GM18867 (cell line): Measurements from ENCODE around the gene AXIN1.
"Not testable (repeated sequence)": the region's sequence is repeated elsewhere in the genome, so short reads cannot be mapped to it uniquely, and the experiment has no call there.

ENCODE experiments used
- ATAC-seq: cut with Tn5 transposase; IDR thresholded peaks from one replicate; pipeline ENCODE4 v1.9.1; 2021; ENCODE audit warnings: mild to moderate bottlenecking, moderate library complexity; ENCODE audit not compliant: unreplicated experiment

Gene AXIN1

DNA sequence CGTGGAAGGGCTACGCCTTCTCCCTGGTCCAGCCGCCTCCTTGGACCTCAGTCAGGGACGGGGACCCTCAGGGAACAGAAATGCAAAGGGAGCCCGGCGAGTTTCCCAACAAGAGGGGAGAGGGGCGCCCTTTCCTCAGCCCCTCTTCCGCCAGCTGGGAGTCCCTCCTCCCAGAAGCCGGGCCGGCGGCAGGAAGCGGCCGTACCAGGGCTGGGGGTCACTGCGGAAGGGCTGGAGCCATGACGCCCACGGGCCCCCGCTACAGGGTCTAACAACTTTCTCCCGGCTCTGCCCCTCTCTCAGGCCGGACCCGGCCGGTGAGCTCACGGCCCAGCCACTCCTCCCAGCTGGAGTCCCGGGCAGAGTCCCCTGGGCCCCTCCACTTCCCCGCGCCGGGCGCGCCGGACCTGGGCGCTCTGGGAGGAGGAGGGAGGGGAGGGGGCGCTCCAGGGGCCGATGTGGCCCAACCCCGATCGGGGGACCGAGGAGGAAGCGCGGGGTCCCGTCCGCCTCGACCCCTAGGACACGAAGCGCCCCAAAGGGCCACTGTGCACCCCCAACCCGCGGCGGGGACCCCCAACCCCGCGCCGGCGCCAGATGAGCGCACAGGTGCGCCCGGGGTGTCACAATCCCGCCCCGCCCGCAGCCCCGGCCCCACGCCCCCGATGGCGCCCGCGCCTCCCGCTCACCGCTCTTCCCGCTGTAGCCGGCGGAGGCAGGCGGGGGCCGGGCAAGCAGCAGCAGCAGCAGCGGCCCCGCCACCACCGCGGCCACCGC lies 28.7 kb upstream of the AXIN1 start:
- ATAC-seq, result peak; percentile 30

DNA sequence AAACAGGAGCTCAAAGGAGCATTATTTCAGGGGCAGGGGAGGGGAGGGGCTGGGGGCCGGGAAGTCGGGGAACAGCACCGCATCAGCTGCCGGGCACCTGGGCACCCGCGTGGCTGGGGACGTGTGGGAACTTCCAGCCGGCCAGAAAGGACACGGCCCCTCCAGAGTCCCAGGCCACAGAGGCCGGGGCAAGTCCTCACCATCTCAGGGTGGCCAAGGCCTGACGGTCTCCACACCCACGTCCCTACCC lies 28.2 kb upstream of the AXIN1 start:
- ATAC-seq, result no peak

DNA sequence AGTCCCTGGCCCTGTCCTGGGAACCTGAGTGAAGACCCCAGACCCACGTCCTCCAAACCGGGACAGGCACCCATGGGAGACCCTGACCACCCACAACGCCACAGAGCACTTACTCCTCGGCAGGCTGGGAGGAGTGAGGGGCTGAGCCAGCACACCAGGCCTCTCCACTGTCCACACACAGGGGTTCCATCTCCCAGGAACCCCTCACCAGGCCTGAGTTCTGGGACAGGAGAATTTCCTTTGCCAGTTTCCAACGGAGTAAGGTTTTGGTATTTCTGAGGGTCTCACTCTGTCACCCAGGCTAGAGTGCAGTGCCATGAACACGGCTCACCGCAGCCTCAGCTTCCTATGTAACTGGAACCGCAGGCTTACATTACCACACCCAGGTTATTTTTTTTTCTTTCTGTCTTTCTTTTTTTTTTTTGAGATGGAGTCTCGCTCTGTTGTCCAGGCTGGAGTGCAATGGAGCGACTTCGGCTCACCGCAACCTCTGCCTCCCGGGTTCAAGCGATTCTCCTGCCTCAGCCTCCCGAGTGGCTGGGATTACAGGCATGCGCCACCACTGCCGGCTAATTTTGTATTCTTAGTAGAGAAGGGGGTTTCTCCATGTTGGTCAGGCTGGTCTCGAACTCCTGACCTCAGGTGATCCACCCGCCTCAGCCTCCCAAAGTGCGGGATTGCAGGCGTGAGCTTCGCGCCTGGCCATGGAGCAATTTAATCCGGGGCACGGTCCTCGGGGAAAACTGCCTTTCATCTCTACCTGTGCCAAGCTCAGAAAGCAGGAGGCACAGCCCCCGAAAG lies 27.6 kb upstream of the AXIN1 start:
- no peak for ATAC-seq

DNA sequence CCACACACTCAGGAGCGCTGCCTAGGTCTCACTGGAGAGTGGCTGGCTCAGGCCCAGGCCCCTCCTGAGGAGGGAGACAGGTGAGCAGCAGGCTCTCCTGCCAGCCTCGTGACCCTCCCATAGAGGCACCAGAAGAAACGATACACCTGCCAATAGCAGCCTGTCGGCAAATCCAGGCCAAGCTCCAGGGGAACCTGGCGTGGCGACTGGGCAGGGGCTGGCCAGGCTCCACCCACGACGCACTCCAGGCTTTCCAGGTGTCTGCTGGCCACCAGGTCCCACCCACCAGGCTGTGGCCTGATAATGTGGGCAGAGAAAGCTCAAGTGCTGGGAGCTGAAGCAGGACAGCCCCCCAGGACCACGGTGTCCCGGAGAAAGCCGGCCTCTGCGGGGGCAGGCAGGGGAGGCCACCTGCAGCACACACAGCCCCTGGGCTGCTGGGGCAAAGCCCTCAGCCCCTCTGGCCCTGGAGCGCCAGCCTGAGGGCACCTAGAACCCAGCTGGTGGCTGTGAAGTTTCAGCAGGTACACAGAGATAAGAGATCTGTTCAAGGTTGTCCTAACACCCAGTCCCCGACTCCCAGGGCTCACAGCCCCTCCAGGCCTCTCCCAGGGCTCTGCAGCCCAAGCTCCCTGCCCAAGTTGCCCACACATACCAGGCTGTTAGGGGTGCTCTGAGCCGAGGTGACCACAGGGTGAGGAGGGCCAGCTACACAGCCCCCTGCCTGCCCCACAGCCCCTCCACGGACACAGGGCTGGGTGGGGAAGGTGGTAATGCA lies 26.8 kb upstream of the AXIN1 start:
- ATAC-seq, result no peak

DNA sequence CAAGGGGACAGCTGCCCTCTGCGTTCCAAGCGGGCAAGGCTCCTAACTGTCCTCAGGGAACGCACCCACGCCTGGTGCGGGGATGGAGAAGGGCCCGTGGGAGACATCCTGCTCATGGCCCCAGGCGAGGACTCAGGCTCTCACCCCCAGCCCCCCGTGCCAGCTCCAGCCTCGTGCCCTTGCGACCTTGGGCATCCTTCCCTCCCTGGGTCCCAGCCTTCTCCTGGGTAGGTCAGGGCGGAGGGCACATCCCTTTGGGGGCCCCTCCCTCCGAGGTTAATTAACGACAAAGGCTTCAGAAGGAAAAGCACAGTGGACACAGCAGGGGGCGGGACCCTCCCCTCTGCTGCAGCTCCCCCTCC lies 26.3 kb upstream of the AXIN1 start:
- ATAC-seq, result no peak

DNA sequence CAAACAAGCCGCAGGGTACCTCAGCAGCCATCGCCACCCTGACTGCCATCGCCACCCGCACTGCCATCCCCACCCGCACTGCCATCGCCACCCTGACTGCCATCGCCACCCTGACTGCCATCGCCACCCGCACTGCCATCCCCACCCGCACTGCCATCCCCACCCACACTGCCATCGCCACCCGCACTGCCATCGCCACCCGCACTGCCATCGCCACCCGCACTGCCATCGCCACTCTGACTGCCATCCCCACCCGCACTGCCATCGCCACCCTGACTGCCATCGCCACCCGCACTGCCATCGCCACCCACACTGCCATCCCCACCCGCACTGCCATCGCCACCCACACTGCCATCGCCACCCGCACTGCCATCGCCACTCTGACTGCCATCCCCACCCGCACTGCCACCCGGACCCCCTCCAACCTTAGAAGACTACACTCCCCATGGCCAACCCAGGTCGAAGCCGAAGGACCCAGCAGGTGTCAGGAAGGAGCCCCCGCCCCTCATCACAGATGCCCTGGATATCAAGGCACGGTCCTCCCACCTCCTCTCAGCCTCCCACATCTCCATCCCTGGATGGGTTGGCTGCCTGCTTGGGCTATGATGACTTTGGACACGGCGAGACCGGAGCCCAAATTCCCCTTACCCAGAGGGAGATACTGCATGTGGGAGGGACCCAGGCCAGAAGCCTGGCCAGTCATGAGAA lies 25.7 kb upstream of the AXIN1 start:
- not testable (repeated sequence) for ATAC-seq

DNA sequence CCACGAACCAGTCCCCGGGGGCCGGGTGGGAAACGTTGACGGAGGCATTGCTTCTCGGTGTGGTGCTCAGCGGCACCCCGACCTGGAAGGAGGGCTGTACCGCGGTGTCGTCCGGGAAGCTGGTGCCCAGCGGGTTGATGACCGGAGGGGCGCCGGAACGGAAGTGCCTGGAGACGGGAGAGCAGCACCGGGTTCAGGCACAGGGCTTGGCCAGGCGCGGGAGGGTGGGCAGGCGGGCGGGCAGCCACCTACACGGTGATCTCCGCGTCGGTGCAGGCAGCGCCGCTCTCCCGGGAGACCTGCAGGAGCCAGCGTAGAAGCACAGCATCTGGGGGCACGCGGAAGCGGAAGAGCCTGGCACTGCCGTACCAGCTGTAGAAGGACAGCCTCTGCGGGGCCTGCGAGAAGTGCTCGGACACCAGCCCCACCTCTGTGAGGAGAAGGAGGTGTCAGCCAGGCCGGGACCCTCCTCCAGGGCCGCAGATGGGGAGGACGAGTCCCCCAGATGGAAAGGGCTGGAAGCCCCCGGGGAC lies 25.0 kb upstream of the AXIN1 start:
- ATAC-seq, result no peak

DNA sequence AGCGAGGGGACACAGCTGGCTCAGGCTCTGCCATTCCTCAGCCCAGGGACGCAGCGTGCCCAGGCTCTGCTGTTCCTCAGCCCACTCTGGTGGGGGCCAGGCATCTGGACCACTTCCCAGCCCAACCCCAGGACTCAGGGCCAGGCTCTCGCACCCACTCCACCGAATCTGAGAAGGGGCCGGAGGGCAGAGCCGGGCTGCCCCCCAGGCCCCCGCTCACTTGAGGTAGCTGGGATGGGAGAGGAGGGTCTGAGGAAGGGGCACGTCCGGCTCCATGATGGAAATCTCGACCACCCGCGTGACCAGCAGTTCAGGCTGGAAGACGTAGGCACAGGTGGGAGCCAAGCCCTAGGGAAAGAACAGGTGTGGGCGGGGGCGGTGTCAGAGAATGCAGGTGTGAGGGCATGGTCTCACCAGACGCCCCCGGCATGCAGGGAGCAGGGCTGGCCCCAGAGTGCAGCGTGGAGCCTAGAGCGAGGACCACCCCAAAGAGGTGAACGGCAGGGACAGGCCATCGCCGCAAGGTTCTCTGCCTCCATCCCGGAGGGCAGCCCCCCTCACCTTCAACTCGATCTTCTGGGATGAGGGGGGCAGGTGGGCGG lies 24.4 kb upstream of the AXIN1 start:
- ATAC-seq, result no peak

DNA sequence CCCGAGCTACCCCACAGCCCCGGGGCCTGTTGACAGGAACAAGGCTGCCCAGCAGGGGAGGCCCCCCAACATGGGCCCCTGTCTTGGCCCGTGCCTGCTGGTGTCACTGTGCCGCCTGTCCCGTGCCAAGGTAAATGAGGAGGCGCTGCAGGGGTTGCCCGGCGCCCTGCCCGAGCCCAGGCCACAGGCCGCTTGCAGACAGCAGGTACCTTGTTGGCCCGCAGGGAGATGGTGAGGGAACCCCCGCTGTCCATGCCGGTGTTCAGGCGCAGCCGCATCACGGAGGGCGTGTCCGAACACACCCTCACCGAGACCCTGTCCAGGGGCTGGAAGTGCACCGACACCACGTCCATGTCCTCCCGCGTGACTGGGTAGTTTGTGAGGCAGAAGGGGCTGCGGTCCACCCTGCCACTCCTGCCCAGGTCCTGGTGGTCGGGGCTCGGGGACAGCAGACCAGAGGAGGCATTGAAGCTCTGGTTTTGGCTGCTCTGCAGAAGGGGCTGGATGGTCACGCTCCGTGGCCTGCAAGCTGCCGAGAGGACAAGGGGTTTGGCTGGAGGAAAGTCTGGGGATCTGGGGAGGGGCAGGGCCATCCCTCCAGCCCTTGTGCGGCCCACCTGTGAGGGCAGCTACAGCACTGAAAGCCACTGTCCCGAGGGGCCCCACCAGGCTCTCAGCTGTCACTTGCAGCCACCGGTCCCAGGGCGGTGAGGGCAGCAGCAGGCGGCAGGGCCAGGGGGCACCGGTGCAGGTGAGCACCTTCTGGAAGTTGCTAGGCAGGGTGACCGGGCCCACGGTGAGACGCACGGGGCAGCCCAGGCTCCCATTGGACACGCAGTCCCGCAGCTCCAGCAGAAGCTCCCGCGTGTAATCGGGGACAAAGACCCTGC lies 23.6 kb upstream of the AXIN1 start:
- no peak for ATAC-seq

DNA sequence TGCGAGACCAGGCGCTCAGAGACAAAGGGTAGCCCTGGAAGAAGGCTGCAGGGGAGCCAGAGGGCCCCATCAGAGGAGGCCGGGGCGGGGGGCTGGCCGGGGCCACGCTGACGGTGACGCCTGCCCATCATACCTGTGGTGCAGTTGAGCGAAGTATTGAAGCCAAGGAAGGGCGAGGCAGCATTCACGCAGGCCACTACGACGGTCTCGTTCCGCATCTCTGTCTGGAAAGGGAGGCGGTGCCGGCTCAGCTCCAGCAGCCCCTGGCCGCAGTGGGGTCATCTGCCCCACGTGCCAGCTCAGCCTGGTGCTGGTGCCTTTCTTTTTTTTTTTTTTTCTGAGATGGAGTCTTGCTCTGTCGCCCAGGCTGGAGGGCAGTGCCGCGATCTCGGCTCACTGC lies 22.7 kb upstream of the AXIN1 start:
- ATAC-seq, result no peak

DNA sequence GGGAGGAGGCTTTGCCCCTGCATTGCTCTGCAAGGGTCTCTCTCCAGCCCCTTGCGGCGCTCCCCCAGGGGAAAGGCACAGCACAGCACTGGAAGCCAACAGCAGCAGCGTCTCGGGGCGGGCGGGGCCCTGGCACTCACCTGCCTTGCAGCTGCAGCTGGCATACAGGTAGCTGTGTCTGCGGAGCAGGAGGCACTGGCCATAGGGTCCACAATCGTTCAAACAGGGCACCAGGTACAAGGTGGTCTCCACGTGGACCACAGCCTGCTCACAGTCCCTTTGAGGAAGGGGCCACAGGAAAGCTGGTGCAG lies 22.0 kb upstream of the AXIN1 start:
- ATAC-seq, result no peak

DNA sequence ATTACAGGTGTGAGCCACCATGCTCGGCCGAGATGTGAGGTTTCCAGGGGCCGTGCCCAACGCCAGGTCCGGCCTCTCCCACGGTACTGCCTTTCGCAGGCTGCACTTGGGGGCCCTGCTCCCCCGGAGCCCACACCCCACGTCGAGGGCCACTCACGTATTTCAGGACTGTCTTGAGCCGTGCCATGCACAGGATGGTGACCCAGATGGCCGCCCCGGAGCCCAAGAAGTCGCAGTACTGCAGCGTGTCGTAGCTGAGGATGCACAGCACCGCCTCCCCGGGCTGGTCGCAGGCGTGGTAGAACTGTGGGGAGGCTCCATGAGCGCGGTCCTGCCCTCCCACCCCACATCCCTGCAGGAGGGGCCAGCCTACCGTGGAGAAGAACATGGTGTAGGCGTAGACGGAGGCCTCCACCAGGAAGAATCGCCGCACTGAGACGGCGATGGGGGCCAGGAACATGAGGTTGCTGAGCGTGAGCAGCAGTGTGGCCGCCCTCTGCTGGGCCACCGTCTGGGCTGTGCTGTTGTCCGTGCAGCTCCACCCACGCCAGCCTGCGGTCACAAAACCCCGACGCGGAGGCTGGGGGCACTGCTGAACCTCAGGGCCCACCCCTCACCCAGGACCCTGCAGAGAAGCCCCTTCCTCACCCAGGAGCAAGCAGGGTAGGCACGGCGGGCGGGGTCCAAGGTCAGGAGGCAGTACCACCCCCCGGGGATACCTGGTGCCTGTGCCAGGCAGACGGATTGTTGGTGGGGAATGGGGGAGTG lies 21.5 kb upstream of the AXIN1 start:
- no peak for ATAC-seq

DNA sequence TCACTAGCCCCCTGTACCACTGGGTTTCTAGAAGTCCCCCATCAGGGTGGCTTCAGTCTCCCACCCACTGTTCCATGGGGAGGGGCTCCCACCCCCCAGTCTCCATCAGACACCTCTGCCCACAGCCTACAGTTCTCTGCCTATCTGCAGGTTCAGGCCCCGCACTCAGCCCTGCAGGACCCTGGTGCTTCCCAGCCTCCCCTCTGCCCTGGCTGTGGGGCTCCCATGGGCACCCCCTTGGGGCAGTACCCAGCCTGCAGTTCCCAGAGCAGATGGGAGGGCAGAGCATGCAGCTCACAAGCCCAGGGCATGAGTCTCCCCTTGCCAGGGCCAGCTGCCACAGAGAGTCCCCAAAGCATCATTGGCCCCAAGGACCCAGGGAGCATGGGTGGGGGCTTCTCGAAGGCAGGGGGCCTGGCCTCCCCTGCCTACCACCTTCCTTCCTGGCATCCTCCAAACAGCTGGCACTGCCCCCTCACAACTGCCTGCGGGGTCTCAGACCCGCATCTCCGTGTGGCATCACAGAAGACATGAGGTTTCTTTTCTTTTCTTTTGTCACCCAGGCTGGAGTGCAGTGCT lies 20.6 kb upstream of the AXIN1 start:
- no peak for ATAC-seq

DNA sequence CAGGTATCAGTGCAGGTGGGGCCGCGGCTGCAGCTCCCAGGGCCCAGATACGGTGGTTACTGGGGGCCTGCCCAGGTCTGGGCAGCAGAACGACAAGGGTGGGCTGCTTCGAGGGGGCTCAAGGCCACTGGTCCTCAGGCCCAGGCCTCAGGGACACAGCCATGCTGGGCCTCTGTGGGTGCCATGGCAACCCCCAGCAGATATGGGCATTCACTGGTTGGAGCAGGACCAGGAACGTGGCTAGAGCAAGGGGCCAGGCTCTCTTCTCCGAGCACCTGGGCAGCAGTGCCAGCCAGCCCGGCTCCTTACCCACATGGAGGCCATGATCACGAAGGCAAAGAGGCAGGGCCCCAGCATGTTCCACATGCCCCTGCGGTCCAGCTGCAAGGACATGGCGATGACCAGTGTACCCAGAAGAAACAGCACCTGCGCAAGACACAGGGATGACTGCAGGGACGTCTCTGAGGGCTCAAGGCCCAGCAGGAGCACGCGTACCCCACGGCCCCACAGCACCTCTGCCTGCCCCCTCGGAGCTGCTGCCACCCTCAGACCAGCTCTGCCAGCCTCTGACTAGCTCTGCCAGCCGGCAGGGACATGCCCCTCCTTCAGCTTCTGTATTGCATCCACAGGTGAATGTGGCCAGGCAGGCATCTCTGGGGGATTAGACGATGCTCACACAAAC lies 19.9 kb upstream of the AXIN1 start:
- ATAC-seq, result no peak

DNA sequence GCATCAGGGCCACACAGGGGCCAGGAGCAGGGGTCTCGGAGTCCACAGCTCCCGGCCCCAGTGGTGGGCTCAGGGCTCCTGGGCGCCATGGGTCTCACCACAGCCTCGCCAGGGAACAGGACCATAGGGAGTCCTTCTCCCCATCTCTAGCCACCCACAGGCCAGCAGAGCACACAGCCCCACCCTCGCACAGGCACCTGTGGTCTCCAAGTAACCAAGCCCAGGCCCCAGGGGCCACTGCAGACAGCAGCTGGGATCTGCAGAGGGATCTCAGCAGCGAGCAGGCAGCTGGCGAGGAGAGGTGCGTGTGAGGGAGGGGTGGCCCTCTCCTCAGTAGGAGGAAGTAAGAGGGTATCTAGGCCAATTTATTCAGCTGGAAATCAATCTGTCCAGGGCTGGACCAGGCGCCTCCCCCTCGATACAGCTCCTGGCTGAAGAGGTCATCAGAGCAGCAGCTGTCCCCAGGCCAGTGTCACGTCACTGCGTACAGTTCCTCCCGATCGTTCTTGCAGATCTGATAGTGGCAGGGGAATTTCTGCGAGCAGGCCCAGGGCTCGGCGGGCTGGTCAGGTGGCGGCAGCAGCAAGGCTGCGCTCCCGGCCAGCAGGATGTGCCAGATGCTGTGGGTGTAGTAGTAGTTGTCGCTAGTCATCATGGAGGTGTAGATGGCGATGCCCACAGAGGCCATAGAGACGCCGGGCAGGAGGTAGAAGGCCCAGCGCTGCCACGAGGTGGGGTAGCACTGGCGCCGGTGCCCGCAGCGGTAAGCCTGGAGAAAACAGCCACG lies 19.2 kb upstream of the AXIN1 start:
- ATAC-seq, result no peak

DNA sequence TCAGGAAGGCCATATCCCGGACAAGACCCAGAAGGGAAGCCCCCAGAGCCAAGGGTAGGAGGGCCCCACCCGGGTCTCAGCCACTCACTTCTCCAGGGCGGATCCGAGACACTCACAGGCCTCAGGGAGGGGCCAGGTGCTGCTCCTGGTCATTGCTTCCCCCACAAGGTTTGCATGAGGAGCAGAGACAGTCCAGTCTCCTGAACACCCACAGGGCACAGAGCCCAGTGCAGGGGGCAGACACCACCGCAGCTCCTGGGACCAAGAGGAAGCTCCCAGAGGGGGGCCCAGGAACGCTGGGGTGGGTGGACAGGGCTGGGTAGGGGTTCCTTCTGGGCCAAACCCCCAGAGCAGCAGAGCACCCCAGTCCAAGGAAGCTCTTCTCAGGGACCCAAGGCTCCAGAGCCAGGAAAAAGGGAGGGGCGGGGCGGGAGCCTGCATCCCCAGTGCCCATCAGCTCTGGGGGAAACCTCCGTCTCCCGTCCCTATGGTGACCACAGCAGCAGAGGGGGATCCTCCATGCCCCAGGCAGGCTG lies 18.5 kb upstream of the AXIN1 start:
- no peak for ATAC-seq

DNA sequence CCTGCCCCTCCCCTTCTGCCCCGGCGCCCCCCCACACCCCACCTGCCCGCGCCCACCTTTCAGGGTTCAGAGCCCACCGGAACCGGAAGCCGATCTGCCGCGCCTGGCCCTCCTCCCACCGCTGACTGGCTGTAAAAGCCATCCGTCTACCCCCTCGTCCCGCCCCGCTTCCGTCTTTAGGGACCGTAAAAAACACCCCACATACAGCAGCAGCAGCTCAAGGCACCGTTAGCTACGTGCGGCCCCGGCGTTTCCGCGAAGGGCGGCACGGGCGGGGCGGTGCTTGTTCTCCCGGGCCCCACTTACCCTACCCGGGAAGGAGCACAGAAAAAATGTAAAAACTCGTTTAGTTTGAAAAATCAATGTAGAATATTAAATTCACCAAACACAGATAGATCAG lies 17.9 kb upstream of the AXIN1 start, which contains the start of gene MRPL28:
MRPL28 (minus strand) TSS at position 96 of the 400 bp plus-strand sequence. CDS start 320 bp downstream, outside the sequence.
- peak; percentile 79 for ATAC-seq
